NOMO-1 (cell line): ENCODE data around the gene KIR3DL1.
"Not testable (repeated sequence)": the region's sequence is repeated elsewhere in the genome, so short reads cannot be mapped to it uniquely, and the experiment has no call there.

Experiments
- DNase-seq, 2 experiments: peaks; one replicate each; lab custom pipeline; 2025; ENCODE audit not compliant: unreplicated experiment in 2 of 2; lab: John Stamatoyannopoulos, UW

KIR3DL1 gene

DNA sequence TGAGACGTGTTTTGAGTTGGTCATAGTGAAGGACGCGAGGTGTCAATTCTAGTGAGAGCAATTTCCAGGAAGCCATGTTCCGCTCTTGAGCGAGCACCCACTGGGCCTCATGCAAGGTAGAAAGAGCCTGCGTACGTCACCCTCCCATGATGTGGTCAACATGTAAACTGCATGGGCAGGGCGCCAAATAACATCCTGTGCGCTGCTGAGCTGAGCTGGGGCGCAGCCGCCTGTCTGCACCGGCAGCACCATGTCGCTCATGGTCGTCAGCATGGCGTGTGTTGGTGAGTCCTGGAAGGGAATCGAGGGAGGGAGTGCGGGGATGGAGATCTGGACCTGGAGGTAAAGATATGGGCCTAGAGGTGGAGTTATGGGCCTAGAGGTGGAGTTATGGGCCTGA is at the start of gene KIR3DL1:
Gene KIR3DL1, plus strand, starts transcription at position 218 of the 400 bp plus-strand sequence.
- not testable (repeated sequence) for DNase-seq

- DNase-seq = not testable (repeated sequence)
These were observed 46.6 kb upstream of the KIR3DL1 start, which contains the start of gene KIR2DL1 for GRCh38 chr19:54769646-54770045. TSS of gene KIR2DL1 (plus strand) at chr19:54769793. CDS start at chr19:54769851, 58 bp downstream.

DNA sequence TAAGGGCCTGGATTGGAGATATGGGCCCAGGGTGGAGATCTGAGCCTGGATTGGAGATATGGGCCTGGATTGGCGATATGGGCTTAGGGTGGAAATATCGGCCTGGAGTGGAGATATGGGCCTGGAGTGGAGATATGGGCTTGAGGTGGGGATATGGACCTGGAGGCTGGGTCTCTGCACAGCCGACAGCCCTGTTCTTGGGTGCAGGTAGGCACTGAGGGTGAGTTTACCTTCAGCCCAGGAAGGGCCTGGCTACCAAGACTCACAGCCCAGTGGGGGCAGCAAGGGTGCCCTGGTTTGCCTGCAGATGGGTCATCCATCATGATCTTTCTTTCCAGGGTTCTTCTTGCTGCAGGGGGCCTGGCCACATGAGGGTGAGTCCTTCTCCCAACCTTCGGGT is 45.8 kb upstream of the KIR3DL1 start:
- DNase-seq = not testable (repeated sequence)

DNA sequence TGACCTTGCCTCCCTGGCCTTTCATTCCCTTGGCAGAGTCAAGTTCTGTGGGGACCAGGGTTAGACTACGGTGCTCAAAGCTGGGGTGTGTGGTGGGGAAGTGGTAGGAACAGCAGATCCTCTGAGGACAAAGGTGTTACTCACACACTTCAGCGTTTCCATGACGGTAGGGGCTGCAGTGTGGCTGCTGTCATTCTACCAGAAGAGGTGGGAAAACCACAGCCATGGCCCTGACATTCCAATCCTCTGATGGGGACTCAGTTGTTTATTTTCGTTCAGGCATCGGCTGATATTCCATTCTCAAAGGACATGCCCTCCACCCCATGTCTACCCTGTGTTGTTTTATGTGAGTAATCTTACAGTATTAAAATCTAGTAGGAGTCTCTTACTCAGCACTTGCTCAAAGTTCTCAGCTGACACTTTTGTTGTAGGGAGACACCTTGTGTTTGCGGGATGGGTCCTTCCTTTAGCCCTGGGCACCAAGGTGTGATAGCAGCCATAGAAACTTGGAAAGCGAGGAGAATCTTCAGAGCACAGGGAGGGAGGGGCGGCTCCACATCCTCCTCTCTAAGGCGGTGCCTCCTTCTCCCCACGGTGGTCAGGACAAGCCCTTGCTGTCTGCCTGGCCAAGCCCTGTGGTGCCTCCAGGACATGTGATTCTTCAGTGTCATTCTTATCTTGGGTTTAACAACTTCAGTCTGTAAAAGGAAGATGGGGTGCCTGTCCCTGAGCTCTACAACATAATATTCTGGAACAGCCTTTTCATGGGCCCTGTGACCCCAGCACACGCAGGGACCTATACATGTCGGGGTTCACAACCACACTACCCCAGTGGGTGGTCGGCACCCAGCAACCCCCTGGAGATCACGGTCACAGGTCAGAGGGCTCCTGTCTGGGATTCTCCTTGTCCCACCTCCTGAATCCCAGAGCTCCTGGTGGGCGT is 45.0 kb upstream of the KIR3DL1 start:
- DNase-seq = not testable (repeated sequence)

GRCh38 chr19:54772666-54773065 is 43.6 kb upstream of the KIR3DL1 start:
- DNase-seq = not testable (repeated sequence)

GRCh38 chr19:54775095-54775815 is 41.0 kb upstream of the KIR3DL1 start:
- not testable (repeated sequence) for DNase-seq

- DNase-seq = not testable (repeated sequence)
These were observed 40.4 kb upstream of the KIR3DL1 start for GRCh38 chr19:54775830-54776229.

DNA sequence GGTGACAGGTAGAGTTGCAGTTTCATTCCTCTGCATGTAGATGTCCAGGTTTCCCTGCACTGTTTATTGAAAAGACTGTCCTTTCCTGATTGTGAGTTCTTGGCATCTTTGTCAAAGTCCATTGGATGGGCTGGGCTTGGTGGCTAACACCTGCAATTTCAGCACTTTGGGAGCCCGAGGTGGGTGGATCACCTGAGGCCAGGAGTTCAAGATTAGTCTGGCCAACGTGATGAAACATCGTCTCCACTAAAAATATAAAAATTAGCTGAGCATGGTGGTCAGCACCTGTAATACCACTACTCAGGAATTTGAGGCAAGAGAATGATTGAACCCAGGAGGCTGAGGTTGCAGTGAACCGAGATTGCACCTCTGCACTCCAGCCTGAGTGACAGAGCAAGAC is 38.4 kb upstream of the KIR3DL1 start:
- DNase-seq = not testable (repeated sequence)

DNA sequence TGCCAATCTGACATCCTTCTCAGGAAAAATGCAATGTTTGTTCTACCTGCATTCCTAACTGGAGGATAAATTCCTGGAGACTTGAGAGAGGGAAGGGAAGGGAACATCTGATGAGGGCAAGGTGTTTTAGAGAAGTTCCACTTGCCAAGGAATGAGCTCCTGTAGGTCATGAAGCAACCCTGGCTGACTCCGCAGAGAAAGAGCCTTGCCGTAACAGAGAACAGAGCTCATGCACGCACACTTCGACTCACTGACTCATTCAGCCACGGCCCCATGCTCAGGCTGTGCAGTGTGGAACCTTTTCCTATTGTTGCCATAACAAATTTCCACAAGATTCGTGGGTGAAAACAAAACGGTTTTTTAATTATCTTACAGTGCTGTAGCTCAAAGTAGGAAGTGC is 37.4 kb upstream of the KIR3DL1 start:
- DNase-seq = peak in 1 of 2 experiments; percentile 59

DNA sequence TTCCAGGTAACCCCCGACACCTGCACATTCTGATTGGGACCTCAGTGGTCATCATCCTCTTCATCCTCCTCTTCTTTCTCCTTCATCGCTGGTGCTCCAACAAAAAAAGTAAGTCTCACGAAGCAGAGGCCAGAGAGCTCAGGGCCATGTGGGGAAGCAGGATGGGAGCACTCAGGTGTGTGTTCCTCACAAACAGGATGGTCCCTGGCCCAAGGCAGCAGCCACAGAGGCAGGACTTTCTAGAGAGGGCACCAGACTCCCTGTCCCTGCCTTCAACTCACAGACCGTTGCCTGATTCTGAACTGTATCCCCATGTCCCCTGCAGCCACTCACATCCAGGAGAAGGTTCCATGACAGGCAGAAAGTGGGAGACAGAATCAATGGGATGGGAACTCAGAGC is 33.4 kb upstream of the KIR3DL1 start:
- DNase-seq = not testable (repeated sequence)

- not testable (repeated sequence) for DNase-seq
These were observed 30.1 kb upstream of the KIR3DL1 start for GRCh38 chr19:54786091-54786723.

- peak; percentile 52 to 74 for DNase-seq
These were observed 28.1 kb upstream of the KIR3DL1 start for GRCh38 chr19:54788154-54788553.

DNA sequence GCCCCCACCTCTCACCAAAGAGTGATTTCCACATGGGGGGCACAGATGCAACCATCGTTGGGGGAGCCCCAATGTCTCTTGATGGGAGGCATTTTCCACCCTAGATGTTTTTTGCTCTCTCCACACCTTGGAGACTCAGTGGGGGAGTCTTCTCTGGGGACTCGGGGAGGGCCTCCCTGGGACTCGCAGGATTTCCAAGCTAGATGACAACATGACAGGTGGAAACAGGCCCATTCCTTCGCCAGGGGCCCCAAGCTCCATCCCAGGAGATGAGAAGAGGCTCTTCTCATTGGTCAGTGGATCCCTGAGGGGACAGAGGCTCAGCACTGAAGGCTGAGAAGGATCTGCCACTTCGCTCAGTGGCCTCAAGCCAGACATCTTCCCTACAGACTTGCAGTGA is 25.6 kb upstream of the KIR3DL1 start:
- no peak for DNase-seq

GRCh38 chr19:54791476-54791875 is 24.8 kb upstream of the KIR3DL1 start:
- no peak for DNase-seq

DNA sequence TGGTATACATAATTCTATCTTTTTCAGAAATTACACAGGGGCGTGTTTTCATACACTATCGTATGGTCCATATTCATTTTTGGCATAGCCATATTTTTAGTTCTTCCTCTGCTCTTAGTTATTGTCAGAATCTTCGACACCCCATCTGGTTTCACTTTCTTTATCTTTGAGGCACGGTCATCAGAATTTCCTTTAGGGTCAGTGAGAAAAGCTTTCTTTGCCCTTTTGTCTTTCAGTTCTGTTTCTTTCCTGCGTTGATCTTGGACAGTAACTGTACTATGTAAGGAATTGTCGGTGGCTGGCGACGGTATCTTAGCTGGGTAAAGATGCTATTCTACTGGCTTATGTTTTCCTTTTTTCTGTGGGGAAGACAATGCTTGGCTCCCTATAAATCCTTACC is 23.5 kb upstream of the KIR3DL1 start:
- DNase-seq = peak; percentile 27 to 53

DNA sequence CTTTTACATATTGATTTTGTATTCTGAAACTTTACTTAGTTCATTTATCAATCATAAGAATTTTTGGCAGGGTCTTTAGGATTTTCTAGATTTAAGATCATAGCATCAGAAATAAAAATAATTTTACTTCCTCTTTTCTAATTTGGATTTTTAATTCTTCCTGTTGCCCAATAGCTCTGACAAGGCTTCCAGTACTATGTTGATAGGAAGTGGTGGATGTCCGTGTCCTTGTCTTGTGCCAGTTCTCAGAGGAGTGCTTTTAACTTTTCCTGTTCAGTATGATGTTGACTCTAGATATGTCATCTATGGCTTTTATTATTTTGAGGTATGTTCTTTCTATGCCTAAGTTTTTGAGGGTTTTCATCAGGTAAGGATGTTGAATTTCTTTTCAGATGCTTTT is 20.5 kb upstream of the KIR3DL1 start:
- DNase-seq = peak; percentile 73 to 91

DNA sequence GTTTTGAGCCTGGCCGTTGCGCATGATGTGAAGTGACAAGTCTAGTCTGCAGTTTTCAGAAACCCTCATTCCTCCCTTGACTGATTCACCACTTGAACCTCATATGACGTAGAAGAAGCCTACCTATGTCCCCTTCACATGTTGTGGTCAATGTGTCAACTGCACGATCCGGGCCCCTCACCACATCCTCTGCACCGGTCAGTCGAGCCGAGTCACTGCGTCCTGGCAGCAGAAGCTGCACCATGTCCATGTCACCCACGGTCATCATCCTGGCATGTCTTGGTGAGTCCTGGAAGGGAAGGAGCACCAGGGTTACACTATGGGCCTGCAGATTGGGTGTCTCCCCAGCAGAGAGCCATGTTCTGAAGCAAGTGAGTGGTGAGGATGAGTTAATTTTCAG is 12.9 kb upstream of the KIR3DL1 start, which contains the start of gene KIR2DL4:
Gene KIR2DL4, plus strand, starts transcription at position 201 of the 400 bp plus-strand sequence. Its CDS starts 42 bp downstream, at position 243.
- DNase-seq = no peak

DNA sequence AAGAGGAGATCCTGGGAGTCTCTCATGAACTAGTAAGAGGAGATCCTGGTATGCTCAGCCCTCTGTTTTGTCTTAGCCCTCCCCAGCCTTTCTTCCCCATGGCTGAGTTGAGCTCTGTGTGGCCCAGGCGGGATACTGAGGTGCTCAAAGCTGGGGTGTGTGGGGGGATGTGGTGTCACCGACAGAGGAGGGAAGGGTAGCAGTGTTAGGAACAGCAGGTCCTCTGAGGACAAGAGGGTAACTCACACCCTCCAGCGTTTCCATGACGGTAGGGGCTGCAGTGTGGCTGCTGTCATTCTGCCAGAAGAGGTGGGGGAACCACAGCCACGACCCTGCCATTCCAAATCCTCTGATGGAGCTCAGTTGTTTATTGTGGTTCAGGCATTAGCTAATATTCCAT is 12.2 kb upstream of the KIR3DL1 start:
- no peak for DNase-seq

- no peak for DNase-seq
These were observed 11.7 kb upstream of the KIR3DL1 start for GRCh38 chr19:54804571-54804970.

DNA sequence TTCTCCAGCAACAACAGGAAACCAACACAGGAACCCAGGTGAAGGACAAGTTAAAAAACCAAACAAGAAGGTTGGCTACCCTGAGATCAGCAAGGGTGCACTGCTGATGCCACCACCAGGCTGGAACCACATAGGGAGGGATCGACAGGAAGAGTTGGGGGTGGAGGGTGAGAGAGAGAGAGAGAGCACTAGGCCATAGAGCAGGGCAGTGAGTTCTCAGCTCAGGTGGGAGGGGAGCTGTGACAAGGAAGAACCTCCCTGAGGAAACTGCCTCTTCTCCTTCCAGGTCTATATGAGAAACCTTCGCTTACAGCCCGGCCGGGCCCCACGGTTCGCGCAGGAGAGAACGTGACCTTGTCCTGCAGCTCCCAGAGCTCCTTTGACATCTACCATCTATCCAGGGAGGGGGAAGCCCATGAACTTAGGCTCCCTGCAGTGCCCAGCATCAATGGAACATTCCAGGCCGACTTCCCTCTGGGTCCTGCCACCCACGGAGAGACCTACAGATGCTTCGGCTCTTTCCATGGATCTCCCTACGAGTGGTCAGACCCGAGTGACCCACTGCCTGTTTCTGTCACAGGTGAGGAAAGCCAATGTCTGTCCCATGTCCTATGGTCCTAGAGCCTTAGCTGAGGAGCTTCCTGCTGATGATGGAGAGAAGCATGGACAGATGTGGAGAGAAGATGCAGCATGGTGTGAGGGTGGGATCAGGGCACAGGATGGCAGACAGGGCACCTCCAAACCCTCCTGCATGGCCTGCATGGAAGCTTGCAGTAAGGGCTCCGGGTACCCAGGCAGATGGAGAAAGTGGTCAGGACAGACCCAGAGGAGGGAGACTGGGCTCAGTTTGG is 10.4 kb upstream of the KIR3DL1 start:
- DNase-seq = no peak
